ENCODE measurements around the gene KCNMA1. TPM values are rescaled to one million over a fixed set of nuclear protein-coding genes. Genes with fewer than 3 reads are reported as not detected.

The KCNMA1 gene
- total and polyA plus RNA-seq, 8 donors: 0.92 to 155 (median 54.3) TPM

DNA sequence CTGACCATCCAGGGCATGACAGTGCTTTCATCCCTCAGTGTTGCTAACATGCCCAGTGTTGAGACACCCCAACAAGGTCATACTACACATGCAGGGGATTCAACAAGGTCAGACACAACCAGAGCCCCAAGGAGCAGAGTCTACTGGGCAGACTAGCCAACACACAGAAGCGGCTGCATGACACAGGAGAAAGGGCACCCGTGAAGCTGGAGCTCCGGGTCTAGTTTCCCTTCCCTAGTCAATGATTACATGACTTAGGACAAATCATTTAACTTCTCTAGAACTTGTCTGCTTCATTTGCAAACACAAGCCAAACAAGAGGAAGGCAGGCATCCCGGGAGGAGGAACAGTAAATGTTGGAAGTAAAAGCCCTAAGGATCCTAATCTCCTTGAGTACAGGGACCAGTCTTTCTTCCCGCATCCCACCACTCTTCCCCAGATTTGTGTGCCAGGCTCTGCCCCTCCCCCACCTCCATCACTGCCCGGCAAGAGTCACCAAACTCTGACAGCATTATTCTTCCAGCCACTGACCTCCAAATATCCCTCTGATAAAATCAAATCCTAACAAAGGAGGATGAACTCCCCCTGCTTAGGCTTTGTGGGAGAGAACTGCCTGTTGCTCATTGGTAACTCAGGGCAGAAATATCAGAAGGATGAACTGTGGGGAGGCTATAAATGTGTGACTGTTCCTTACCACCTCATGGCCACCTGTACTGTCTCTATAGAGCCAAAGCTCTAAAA, 104.3 kb downstream of the KCNMA1 start:
- 30 to 50% (median 39%) methylated on average over 6 of the region's 6 CpGs for WGBS, 5 donors
- Histone ChIP-seq H3K36me3 (no peaks in the 10 kb centered on the region), H3K4me3 (no peak overlapping the region), H3K27me3 (no peaks in the 10 kb centered on the region), H3K27ac (peak overlapping the region in 1 of 5 donors; percentile 19), H3K4me1 (peaks cover 0 to 49% (median 19%) of the 10 kb centered on the region in 4 donors), H3K9me3 (no peaks in the 10 kb centered on the region)
- no peak for DNase-seq
- intact Hi-C loops (cut with DNase I; ENCODE audit: low total_unique reads): no loop called here
- TF ChIP-seq CTCF (IDR thresholded peaks at IDR 0.05): no peak

GRCh38 chr10:77532068-77532467, 105.5 kb downstream of the KCNMA1 start:
- WGBS, 5 donors: 79 to 83% (median 81%) methylated on average over 12 of the region's 12 CpGs
- peak overlapping the region in 3 of 5 donors; percentile 16 to 64 (median 63) for H3K27ac ChIP-seq
- no peaks in the 10 kb centered on the region for H3K27me3 ChIP-seq

GRCh38 chr10:77531441-77532001, 106.1 kb downstream of the KCNMA1 start:
- Histone ChIP-seq H3K4me3 (no peak overlapping the region), H3K27me3 (no peaks in the 10 kb centered on the region), H3K9me3 (no peaks in the 10 kb centered on the region), H3K36me3 (no peaks in the 10 kb centered on the region), H3K4me1 (peaks cover 0 to 53% (median 23%) of the 10 kb centered on the region in 4 donors), H3K27ac (peak overlapping the region in 3 of 5 donors; percentile 16 to 64 (median 63))
- DNase-seq: no peak
- TF ChIP-seq POLR2AphosphoS5 (IDR thresholded peaks at IDR 0.05) (peak in 2 of 3 donors; percentile 29 to 65), CTCF (IDR thresholded peaks at IDR 0.05) (no peak)
- intact Hi-C loops (cut with DNase I; ENCODE audit: low total_unique reads): no loop called here
- 31 to 66% (median 49%) methylated on average over 6 to 10 of the region's 10 CpGs for whole genome bisulfite sequencing, 5 donors

More at GRCh38 chr10:77532068-77532467, 105.5 kb downstream of the KCNMA1 start:
- no peak for TF ChIP-seq CTCF (IDR thresholded peaks at IDR 0.05)
- no peak for TF ChIP-seq POLR2A (IDR thresholded peaks at IDR 0.05)
- no peak for TF ChIP-seq POLR2AphosphoS5 (IDR thresholded peaks at IDR 0.05)
- TF ChIP-seq EP300 (IDR thresholded peaks at IDR 0.05): no peak
- DNase-seq: no peak
- Histone ChIP-seq H3K4me1 (peaks cover 0 to 48% (median 20%) of the 10 kb centered on the region in 4 donors), H3K36me3 (no peaks in the 10 kb centered on the region), H3K4me3 (no peak overlapping the region), H3K9me3 (no peaks in the 10 kb centered on the region)
- intact Hi-C loops (cut with DNase I; ENCODE audit: low total_unique reads): no loop called here

DNA sequence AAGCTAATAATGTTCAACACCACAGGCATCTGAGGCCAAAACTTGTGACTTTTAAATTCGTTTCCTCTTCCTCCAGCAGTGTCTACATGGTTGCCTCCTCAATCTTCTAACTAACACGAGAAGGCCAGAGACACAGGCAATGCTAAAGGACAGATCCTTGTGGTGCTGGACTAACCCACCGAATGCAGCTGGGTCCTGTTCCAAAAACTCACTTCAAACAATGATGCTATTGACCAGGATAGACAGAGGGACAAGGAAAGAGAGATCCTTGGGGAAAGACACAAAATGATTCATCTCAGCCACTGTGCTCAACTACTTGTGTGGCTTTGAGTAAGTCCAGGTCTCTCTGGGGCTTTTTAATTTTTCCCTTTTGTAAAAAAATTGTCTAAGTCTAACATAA, 107.6 kb downstream of the KCNMA1 start:
- WGBS, 5 donors: 66 to 88% (median 80%) methylated on average over 3 of the region's 3 CpGs
- Histone ChIP-seq H3K27ac (peak overlapping the region in 2 of 5 donors; percentile 3 to 63), H3K4me3 (no peak overlapping the region), H3K9me3 (no peaks in the 10 kb centered on the region), H3K4me1 (peaks cover 0 to 57% (median 23%) of the 10 kb centered on the region in 4 donors), H3K36me3 (no peaks in the 10 kb centered on the region), H3K27me3 (no peaks in the 10 kb centered on the region)
- intact Hi-C loops (cut with DNase I; ENCODE audit: low total_unique reads): no loop called here
- no peak for TF ChIP-seq EP300 (IDR thresholded peaks at IDR 0.05)
- TF ChIP-seq CTCF (IDR thresholded peaks at IDR 0.05): no peak
- TF ChIP-seq POLR2AphosphoS5 (IDR thresholded peaks at IDR 0.05): no peak
- TF ChIP-seq POLR2A (IDR thresholded peaks at IDR 0.05): no peak
- DNase-seq: no peak
